ENCODE results near the gene LAYN.

Gene LAYN

DNA sequence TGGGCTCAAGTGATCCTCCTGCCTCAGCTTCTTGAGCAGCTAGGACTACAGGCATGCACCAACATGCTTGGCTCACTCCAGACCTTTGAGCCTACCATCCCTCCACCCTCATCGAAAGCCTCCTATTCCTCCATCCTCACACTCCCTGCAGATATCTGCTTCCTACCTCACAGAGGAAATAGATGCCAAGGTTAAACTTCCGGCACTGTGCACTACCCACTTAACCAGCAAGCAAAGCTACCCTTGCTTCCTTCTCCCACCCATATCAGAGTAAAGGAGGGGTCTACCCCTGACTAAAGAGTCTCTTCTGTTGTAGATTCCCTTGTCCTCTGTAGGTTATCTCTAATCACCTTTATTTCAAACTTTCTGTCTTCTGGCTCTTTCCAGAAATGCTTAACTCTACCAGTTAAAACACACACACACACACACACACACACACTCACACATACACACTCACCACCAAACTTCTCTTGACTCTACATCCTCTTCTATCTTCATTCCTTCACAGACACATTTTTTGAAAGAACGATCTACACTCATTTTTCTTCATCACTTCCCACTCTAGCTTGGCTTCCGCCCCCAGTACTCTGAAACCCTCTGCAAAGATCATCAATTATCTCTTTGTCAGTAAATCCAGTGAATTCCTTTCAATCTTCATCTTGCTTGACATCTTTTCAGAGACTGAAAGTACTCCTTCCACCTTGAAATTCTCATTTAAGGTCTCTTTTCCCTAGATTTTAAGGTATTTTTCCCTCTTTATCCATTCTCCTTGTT is 50.9 kb downstream of the LAYN start:
- Mint-ChIP-seq H3K9me3 (no peaks in the 10 kb centered on the region), H3K4me1 (no peaks in the 10 kb centered on the region), H3K27me3 (no peaks in the 10 kb centered on the region), H3K27ac (no peak overlapping the region), H3K4me3 (no peak overlapping the region)
- ATAC-seq (no peak), DNase-seq (no peak)

GRCh38 chr11:111592491-111592890 is 52.0 kb downstream of the LAYN start:
- Mint-ChIP-seq H3K4me3 (no peak overlapping the region), H3K4me1 (no peaks in the 10 kb centered on the region)
- ATAC-seq, result no peak

GRCh38 chr11:111596319-111596718 is 55.8 kb downstream of the LAYN start:
- peaks cover 2% of the 10 kb centered on the region for H3K4me1 Mint-ChIP-seq
- no peaks in the 10 kb centered on the region for H3K27me3 Mint-ChIP-seq
- no peak for DNase-seq
- no peak overlapping the region for H3K4me3 Mint-ChIP-seq
- no peak for ATAC-seq
- no peak overlapping the region for H3K27ac Mint-ChIP-seq
- no peaks in the 10 kb centered on the region for H3K9me3 Mint-ChIP-seq

More at GRCh38 chr11:111592491-111592890, 52.0 kb downstream of the LAYN start:
- Mint-ChIP-seq H3K27me3 (no peaks in the 10 kb centered on the region), H3K27ac (no peak overlapping the region), H3K9me3 (no peaks in the 10 kb centered on the region)
- DNase-seq, result no peak

DNA sequence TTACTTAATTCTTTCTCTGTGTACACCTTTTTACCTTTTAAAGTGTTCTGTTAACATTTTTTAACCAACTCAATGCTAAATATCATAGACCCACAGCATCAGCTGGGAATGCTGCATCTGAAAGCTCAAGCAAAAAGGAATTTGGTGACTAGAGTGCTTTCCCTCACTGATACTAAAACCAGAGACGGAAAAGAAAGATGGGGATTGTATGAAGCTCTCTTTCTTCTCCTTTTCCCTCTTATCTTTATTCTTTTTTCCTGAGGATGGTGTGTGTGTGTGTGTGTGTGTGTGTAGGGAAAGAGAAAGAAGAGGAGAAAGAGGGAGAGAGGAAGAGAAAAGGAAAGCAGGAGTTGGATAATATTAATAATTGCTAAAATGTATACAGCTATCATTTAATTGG is 57.6 kb downstream of the LAYN start:
- no peak for ATAC-seq
- no peak for DNase-seq
- peaks cover 8% of the 10 kb centered on the region for H3K4me1 Mint-ChIP-seq
- H3K27me3 Mint-ChIP-seq, result no peaks in the 10 kb centered on the region
- H3K9me3 Mint-ChIP-seq, result no peaks in the 10 kb centered on the region
- no peak overlapping the region for H3K27ac Mint-ChIP-seq
- no peak overlapping the region for H3K4me3 Mint-ChIP-seq

- DNase-seq, result no peak
- no peaks in the 10 kb centered on the region for H3K9me3 Mint-ChIP-seq
- no peak overlapping the region for H3K4me3 Mint-ChIP-seq
- no peaks in the 10 kb centered on the region for H3K27me3 Mint-ChIP-seq
- no peak for ATAC-seq
- peaks cover 13% of the 10 kb centered on the region for H3K4me1 Mint-ChIP-seq
- H3K27ac Mint-ChIP-seq, result no peak overlapping the region
Observed at GRCh38 chr11:111598559-111598958, 58.0 kb downstream of the LAYN start.

DNA sequence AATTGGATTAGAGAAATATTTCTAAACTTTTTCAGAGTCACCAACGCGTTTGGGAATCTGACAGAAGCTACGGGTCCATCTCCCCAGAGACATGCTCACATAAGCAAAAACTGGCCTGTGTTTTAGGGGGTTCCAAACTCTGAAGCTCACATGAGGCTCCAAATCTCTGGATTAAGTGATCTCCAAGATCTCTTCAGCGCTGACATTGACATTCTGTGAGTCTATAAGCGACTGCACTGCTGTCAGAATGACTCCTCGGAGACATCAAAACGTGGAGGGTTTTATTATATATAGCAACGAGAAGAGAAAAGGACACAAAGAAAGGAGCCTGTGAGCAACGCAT is 61.1 kb downstream of the LAYN start:
- Mint-ChIP-seq H3K27me3 (no peaks in the 10 kb centered on the region), H3K4me1 (peaks cover 33% of the 10 kb centered on the region), H3K9me3 (no peaks in the 10 kb centered on the region), H3K4me3 (peak overlapping the region; percentile 80 to 94), H3K27ac (peak overlapping the region; percentile 91 to 96)
- ATAC-seq (no peak), DNase-seq (no peak)

DNA sequence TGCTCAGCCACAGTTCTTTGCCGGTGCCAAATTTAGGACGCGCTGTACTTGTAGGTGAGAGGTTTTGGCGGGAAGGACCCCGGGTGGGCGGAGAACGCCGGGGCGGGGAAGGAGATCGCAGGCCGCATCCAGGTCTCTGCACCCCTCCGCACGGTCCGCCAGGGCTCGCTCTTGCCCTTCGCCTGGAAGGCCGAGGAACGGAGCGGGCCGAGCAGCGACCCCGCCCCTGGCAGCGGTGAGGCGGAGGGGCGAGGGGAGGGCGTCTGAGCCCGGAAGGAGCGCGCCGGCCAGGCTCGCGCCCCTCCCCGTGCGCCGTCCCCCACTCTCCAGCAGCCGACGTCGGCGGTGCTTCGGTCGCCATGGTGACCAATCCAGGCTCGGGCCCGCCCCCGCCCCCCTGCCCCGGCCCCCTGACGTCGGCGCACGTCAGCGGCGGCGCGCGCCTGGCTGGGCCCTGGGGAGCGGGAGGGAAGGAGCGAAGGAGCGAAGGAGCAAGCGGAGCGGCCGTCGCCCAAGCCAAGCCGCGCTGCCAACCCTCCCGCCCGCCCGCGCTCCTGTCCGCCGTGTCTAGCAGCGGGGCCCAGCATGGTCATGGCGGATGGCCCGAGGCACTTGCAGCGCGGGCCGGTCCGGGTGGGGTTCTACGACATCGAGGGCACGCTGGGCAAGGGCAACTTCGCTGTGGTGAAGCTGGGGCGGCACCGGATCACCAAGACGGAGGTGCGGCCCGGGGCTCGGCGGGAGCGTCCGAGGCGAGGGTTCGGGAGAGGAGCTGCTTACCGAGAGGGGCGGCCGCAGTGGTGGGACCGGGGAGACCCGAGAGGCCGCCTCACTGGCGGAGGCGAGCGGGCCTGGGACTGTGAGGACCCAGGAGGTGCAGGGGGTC is 61.7 kb downstream of the LAYN start, which contains the start of gene SIK2:
SIK2 (plus strand) TSS at position 471 of the 886 bp plus-strand sequence; CDS start at position 586, 115 bp downstream.
- ATAC-seq (peak; percentile 91), DNase-seq (peak; percentile 93 to 96)
- Mint-ChIP-seq H3K27ac (peak within 1 kb of the TSS; percentile 91 to 96), H3K27me3 (no peaks in the 10 kb centered on the region), H3K4me1 (peaks cover 33% of the 10 kb centered on the region), H3K9me3 (no peaks in the 10 kb centered on the region), H3K4me3 (peak within 1 kb of the TSS; percentile 80 to 94)

- Mint-ChIP-seq H3K4me1 (peaks cover 33% of the 10 kb centered on the region), H3K27ac (peak overlapping the region; percentile 34 to 93), H3K4me3 (peak overlapping the region; percentile 80 to 94), H3K9me3 (no peaks in the 10 kb centered on the region), H3K27me3 (no peaks in the 10 kb centered on the region)
- ATAC-seq (no peak), DNase-seq (peak in 1 of 2 donors; percentile 19)
Observed at GRCh38 chr11:111602865-111603610, 62.5 kb downstream of the LAYN start.

DNA sequence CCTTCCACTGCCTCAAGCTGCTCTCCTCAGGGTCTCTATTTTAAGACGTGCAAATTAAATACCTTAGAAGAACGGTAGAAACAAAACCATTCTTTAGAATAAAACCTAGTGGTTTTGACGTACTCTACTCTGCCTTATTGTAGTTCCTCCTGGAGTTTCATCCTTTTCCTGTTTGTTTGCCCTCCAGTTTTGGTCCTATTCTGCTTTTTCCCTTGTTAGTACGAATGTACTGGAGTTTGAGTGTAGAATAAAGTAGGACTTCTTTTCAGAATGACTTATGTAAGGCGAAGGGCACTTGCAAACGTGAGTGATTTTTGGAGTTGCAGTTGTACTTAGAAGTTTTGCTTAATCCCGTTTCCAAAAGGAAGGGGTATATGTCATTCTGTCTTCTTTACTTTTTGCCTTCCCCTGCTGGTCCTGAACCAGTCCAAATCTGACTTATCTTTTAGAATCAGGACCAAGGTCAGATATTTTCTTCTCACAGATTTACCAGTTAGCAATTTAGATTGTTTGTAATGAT is 63.2 kb downstream of the LAYN start:
- Mint-ChIP-seq H3K27me3 (no peaks in the 10 kb centered on the region), H3K4me1 (peaks cover 33% of the 10 kb centered on the region), H3K27ac (peak overlapping the region; percentile 35 to 93), H3K4me3 (peak overlapping the region; percentile 80 to 94), H3K9me3 (no peaks in the 10 kb centered on the region)
- DNase-seq (no peak), ATAC-seq (no peak)

GRCh38 chr11:111604392-111605009 is 64.0 kb downstream of the LAYN start:
- Mint-ChIP-seq H3K9me3 (no peaks in the 10 kb centered on the region), H3K4me3 (peak overlapping the region; percentile 19 to 42), H3K27ac (no peak overlapping the region), H3K27me3 (no peaks in the 10 kb centered on the region), H3K4me1 (peaks cover 33% of the 10 kb centered on the region)
- DNase-seq, result no peak
- no peak for ATAC-seq

DNA sequence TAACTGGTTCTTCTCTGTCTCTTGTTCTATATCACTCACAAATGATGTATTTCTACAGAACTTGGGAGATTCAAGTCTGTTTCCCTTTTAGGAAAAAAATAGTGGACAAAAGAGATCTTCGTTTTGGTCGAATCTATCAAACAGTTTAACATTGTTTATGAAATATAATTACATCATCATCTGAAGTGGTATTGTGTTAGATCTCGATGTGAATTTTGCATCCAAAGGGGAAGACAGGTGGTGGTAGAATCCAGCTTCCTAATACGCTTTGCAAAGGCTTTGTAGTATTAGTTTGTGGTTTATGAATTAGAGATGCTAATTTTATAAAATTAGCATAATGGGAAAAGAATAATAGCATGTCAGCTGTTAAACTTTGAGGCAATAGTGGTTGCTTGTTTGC is 65.2 kb downstream of the LAYN start:
- no peak overlapping the region for H3K4me3 Mint-ChIP-seq
- no peaks in the 10 kb centered on the region for H3K27me3 Mint-ChIP-seq
- peaks cover 33% of the 10 kb centered on the region for H3K4me1 Mint-ChIP-seq
- DNase-seq (no peak), ATAC-seq (no peak)
- no peaks in the 10 kb centered on the region for H3K9me3 Mint-ChIP-seq
- H3K27ac Mint-ChIP-seq, result no peak overlapping the region

- Mint-ChIP-seq H3K4me3 (no peak overlapping the region), H3K4me1 (peaks cover 30% of the 10 kb centered on the region), H3K9me3 (no peaks in the 10 kb centered on the region), H3K27ac (no peak overlapping the region), H3K27me3 (no peaks in the 10 kb centered on the region)
- DNase-seq, result no peak
- ATAC-seq, result no peak
Observed at GRCh38 chr11:111606986-111607385, 66.5 kb downstream of the LAYN start.

GRCh38 chr11:111607751-111608150 is 67.2 kb downstream of the LAYN start:
- H3K9me3 Mint-ChIP-seq, result no peaks in the 10 kb centered on the region
- peaks cover 32% of the 10 kb centered on the region for H3K4me1 Mint-ChIP-seq
- ATAC-seq (no peak), DNase-seq (no peak)
- no peaks in the 10 kb centered on the region for H3K27me3 Mint-ChIP-seq
- H3K27ac Mint-ChIP-seq, result no peak overlapping the region
- H3K4me3 Mint-ChIP-seq, result no peak overlapping the region

Data from stimulated activated naive CD8-positive, alpha-beta T cell treated with anti-CD3 and anti-CD28 coated beads, Interleukin-15, amount 100 ng/mL, for 72 hours (primary cell).